K562 (cell line): Measurements from ENCODE around the gene TOR3A. TPM values are rescaled to one million over a fixed set of nuclear protein-coding genes. Genes with fewer than 3 reads are reported as not detected.

Experiments used
- BCOR ChIP-seq: fragments of 450-650 bp; IDR thresholded peaks from 2 replicates; pipeline ENCODE4 v1.6.1; 2016
- CEBPZ ChIP-seq: fragments of 150-350 bp; IDR thresholded peaks from 2 replicates; pipeline ENCODE4 v1.6.1; 2014; ENCODE audit warnings: low read depth, mild to moderate bottlenecking, low read length, borderline replicate concordance
- CREM ChIP-seq: IDR thresholded peaks from 2 replicates; pipeline ENCODE4 v1.6.1; 2014; ENCODE audit warnings: antibody characterized with exemption, low read depth
- DPF2 ChIP-seq: fragments of 450-650 bp; IDR thresholded peaks from 2 replicates; pipeline ENCODE4 v1.6.1; 2016
- ETV5 ChIP-seq: sonication (generic); formaldehyde crosslinking; IDR thresholded peaks from 2 replicates; pipeline ENCODE4 v1.4.0; 2020; ENCODE audit warnings: low read depth, mild to moderate bottlenecking, missing genetic modification reagents
- FOXA3 ChIP-seq, 2 experiments: fragments of 450-650 bp in 1 of 2; sonication (generic) in 1 of 2; formaldehyde crosslinking; IDR thresholded peaks in 1 of 2; conservative IDR thresholded peaks in 1 of 2; 2 replicates each; pipeline versions ENCODE4 v1.4.0 to v1.8.0; 2020 to 2022; ENCODE audit warnings: mild to moderate bottlenecking in 2 of 2, missing genetic modification reagents in 1 of 2
- KLF1 ChIP-seq: fragments of 450-650 bp; IDR thresholded peaks from 2 replicates; pipeline ENCODE4 v1.6.1; 2016; ENCODE audit warnings: missing genetic modification characterization, missing compliant biosample characterization
- NONO ChIP-seq, 2 experiments: fragments of 200-400 bp in 1 of 2; fragments of 450-650 bp in 1 of 2; formaldehyde crosslinking in 1 of 2; IDR thresholded peaks; 2 replicates each; pipeline ENCODE4 v1.6.1; 2017; ENCODE audit warnings: low read depth in 2 of 2, mild to moderate bottlenecking in 2 of 2, moderate library complexity in 2 of 2, low read length in 1 of 2
- SAP30 ChIP-seq: fragments of 200-600 bp; sonication (generic); IDR thresholded peaks from 2 replicates; pipeline ENCODE4 v1.6.1; 2012; ENCODE audit warnings: borderline replicate concordance, low read depth, mild to moderate bottlenecking, moderate library complexity, low read length, control low read depth, inconsistent platforms; ENCODE audit not compliant: insufficient read depth, poor library complexity, severe bottlenecking
- SREBF2 ChIP-seq: sonication (generic); formaldehyde crosslinking; IDR thresholded peaks from 2 replicates; pipeline ENCODE4 v1.4.0; 2020; ENCODE audit warnings: mild to moderate bottlenecking, missing genetic modification reagents
- TCFL5 ChIP-seq: fragments of 250-450 bp; sonication (Bioruptor Pico); conservative IDR thresholded peaks from 2 replicates; pipeline ENCODE4 v1.6.1; 2021; ENCODE audit warnings: mild to moderate bottlenecking, moderate library complexity, matching md5 sums
- ZBTB12 ChIP-seq: fragments of 250-450 bp; sonication (Bioruptor Pico); IDR thresholded peaks from 2 replicates; pipeline ENCODE4 v1.4.0; 2020
- ZBTB49 ChIP-seq: sonication (generic); formaldehyde crosslinking; IDR thresholded peaks from 2 replicates; pipeline ENCODE4 v1.8.0; 2022; ENCODE audit warnings: missing genetic modification reagents, mild to moderate bottlenecking, borderline replicate concordance
- ZFP91 ChIP-seq: sonication (generic); formaldehyde crosslinking; IDR thresholded peaks from 2 replicates; pipeline ENCODE4 v1.8.0; 2022; ENCODE audit warnings: mild to moderate bottlenecking, missing genetic modification reagents
- ZNF280B ChIP-seq: fragments of 250-450 bp; sonication (Bioruptor Pico); IDR thresholded peaks from 2 replicates; pipeline ENCODE4 v1.5.1; 2021; ENCODE audit warnings: mild to moderate bottlenecking
- ZNF282 ChIP-seq: sonication (generic); formaldehyde crosslinking; IDR thresholded peaks from 2 replicates; pipeline ENCODE4 v1.8.1; 2023; ENCODE audit warnings: missing genetic modification reagents
- polyA plus RNA-seq, 8 experiments: library from polyadenylated mRNA; depleted of rRNA in 4 of 8; stranded (reverse) in 5 of 8; unstranded in 3 of 8; fragments of >200 nt; fragmentation: Nextera tagmentation in 2 of 8; fragmentation: Illumina TruSeq in 1 of 8; extraction: Ambion mirVana in 2 of 8; extraction: Trizol in 1 of 8; gene quantifications; 2 replicates each; pipeline versions ENCODE4 v1.2.1 to v1.2.3, GENCODE V29; 2011 to 2014; ENCODE audit warnings: inconsistent platforms in 1 of 8, missing spikeins in 1 of 8
- total RNA-seq, 7 experiments: library from RNA; depleted of rRNA in 6 of 7; stranded (reverse); fragments of >200 nt in 6 of 7; fragmentation: Illumina TruSeq in 2 of 7; extraction: Trizol in 2 of 7; gene quantifications; 2 replicates each; pipeline versions ENCODE4 v1.2.1 to v1.2.3, GENCODE V29; 2011 to 2021; ENCODE audit warnings: low replicate concordance in 1 of 7

The TOR3A gene
- total and polyA plus RNA-seq, 9 of the 15 experiments (the other 6 are each of a cell fraction or from before 2014, with no cell fraction given), result 7.9 to 94.5 (median 39.7) TPM

GRCh38 chr1:179046808-179047635 lies 34.8 kb upstream of the TOR3A start (continued):
- TF ChIP-seq ZNF280B (CRISPR knock-in tag) (no peak), KLF1 (tag) (peak; percentile 74; the same call in 1 of the 2 replicates), CEBPZ (no peak), ZBTB49 (CRISPR knock-in tag) (no peak), BCOR (peak; percentile 99), ETV5 (CRISPR knock-in tag) (peak; percentile 100), FOXA3 (CRISPR knock-in tag; conservative IDR thresholded peaks at IDR 0.05 in 1 of 2, IDR thresholded peaks at IDR 0.05 in 1 of 2) (peak; percentile 18 to 47; a peak in 2 of 4 replicates), SAP30 (no peak), TCFL5 (CRISPR knock-in tag) (0 out of 2 replicates have a peak, but pooled peaks have one; percentile 49), DPF2 (peak; percentile 100), CREM (peak; percentile 93), ZFP91 (CRISPR knock-in tag) (no peak), ZBTB12 (CRISPR knock-in tag) (peak; percentile 11; the same call in 1 of the 2 replicates), SREBF2 (no peak), NONO (IDR thresholded peaks at IDR 0.05; ENCODE audit: low read depth in 2 of 2, low read length in 1 of 2) (peak in 1 of 2 experiments; percentile 97; a peak in 2 of 4 replicates), ZNF282 (CRISPR knock-in tag) (no peak)
